ENCODE measurements around the gene DCHS1.

The DCHS1 gene

GRCh38 chr11:6572215-6572614 is 83.4 kb downstream of the DCHS1 start:
- no peaks in the 10 kb centered on the region for H3K9me3 ChIP-seq (ENCODE audit: control insufficient read depth, low read length)
- H3K27me3 ChIP-seq (ENCODE audit: control insufficient read depth, insufficient read depth, low read length, poor library complexity, severe bottlenecking), result no peaks in the 10 kb centered on the region
- no peak overlapping the region for H3K4me3 ChIP-seq (ENCODE audit: insufficient read depth, low read depth, low read length)
- WGBS, 2 experiments, result 94 to 97% methylated on average over 2 of the region's 2 CpGs
- H3K4me1 ChIP-seq (ENCODE audit: control insufficient read depth, insufficient read depth, low read length), result peaks cover 5% of the 10 kb centered on the region
- H3K27ac ChIP-seq (ENCODE audit: insufficient read depth, low read depth, low read length, poor library complexity, severe bottlenecking), result no peak overlapping the region
- H3K36me3 ChIP-seq (ENCODE audit: control insufficient read depth, insufficient read depth, low read length), result no peaks in the 10 kb centered on the region

- no peaks in the 10 kb centered on the region for H3K9me3 ChIP-seq (ENCODE audit: control insufficient read depth, low read length)
- H3K4me3 ChIP-seq (ENCODE audit: insufficient read depth, low read depth, low read length), result no peak overlapping the region
- H3K36me3 ChIP-seq (ENCODE audit: control insufficient read depth, insufficient read depth, low read length), result no peaks in the 10 kb centered on the region
- H3K4me1 ChIP-seq (ENCODE audit: control insufficient read depth, insufficient read depth, low read length), result peaks cover 5% of the 10 kb centered on the region
- no peak overlapping the region for H3K27ac ChIP-seq (ENCODE audit: insufficient read depth, low read depth, low read length, poor library complexity, severe bottlenecking)
- WGBS, 2 experiments, result 92 to 93% methylated on average over 22 of the region's 22 CpGs
- no peaks in the 10 kb centered on the region for H3K27me3 ChIP-seq (ENCODE audit: control insufficient read depth, insufficient read depth, low read length, poor library complexity, severe bottlenecking)
Observed at GRCh38 chr11:6571434-6572008, 84.1 kb downstream of the DCHS1 start.

Measured in ectodermal cell (in vitro differentiated cells).